SK-N-MC (cell line): ENCODE measurements around the gene THRSP.

Experiments used
- EZH2 ChIP-seq: fragments of 200-600 bp; sonication (generic); IDR thresholded peaks from one replicate; pipeline ENCODE4 v1.6.1; 2017; ENCODE audit warnings: antibody characterized with exemption
- POLR2AphosphoS5 ChIP-seq: IDR thresholded peaks from 2 replicates; pipeline ENCODE4 v1.6.1; 2012; ENCODE audit warnings: mild to moderate bottlenecking, low read depth, low read length, borderline replicate concordance

DNA sequence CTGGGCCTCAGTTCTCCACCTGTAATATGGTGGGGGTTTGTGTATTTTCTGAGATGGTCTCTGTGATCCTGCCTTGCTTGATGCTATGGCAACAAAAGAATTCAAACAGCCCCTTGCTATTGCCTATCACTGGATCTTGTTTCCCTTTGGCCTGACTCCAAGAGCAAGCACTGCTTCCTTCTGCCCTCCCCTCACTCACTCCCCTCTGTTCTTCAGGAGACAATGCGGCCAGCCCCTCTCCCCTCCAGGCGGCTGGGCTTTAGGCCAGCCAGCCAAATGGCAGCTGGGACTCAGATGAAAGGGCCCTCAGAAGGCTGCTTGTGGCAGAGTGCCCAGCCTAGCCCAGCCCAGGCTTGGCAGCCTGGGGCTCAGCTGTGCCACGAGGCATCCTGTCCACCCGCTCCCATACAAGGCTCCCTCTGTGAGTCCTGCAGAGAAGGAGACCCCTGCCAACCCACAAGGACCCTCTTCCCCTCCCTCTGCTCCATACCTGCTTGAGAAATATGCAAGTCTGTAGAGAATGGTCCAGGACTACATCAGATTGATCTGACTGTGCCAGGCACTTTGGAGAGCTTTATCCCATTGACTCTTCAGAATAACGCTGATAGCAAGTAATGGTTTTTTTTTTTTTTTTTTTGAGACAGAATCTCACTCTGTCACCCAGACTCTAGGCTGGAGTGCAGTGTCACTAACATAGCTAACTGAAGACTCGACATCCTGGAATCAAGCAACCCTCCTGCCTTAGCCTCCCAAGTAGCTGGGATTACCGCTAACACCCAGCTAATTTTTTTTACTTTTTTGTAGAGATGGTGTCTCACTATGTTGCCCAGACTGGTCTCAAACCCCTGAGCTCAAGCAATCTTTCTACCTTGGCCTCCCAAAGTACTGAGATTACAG lies 33.0 kb upstream of the THRSP start:
- no peak for TF ChIP-seq EZH2
- TF ChIP-seq POLR2AphosphoS5 = no peak
